Lower lobe of right lung (tissue), 2 donors: ENCODE measurements around the gene POMP. TPM values are rescaled to one million over a fixed set of nuclear protein-coding genes. Genes with fewer than 3 reads are reported as not detected.

Experiments
- ATAC-seq, 2 donors: fragments of 200-7000 bp; cut with Tn5 transposase; one replicate each; pipeline ENCODE4 v1.9.1; 2020 to 2022; ENCODE audit warnings: mild to moderate bottlenecking in 2 of 2, moderate library complexity in 2 of 2
- DNase-seq: peaks from one replicate; pipeline ENCODE4 v3.0.0-alpha.2; 2020
- H3K27ac ChIP-seq: fragments of 200-600 bp; one replicate; pipeline ENCODE4 v1.8.0; 2022
- H3K27me3 ChIP-seq: fragments of 200-600 bp; one replicate; pipeline ENCODE4 v1.8.0; 2022; ENCODE audit warnings: low read depth
- H3K36me3 ChIP-seq: fragments of 200-600 bp; one replicate; pipeline ENCODE4 v1.8.0; 2022; ENCODE audit warnings: mild to moderate bottlenecking
- H3K4me1 ChIP-seq: fragments of 200-600 bp; one replicate; pipeline ENCODE4 v1.8.0; 2022
- H3K4me3 ChIP-seq: fragments of 200-600 bp; one replicate; pipeline ENCODE4 v1.8.0; 2022; ENCODE audit warnings: mild to moderate bottlenecking
- H3K9me3 ChIP-seq: fragments of 200-600 bp; one replicate; pipeline ENCODE4 v1.8.0; 2022
- CTCF ChIP-seq: fragments of 200-600 bp; IDR thresholded peaks from one replicate; pipeline ENCODE4 v1.8.0; 2022; ENCODE audit warnings: antibody characterized with exemption, mild to moderate bottlenecking
- intact Hi-C: fragments of 100-400 bp; cut with DNase I; formaldehyde crosslinking; loops from one replicate; pipeline ENCODE4 v1.11.0; 2022
- total RNA-seq: library from RNA; stranded (reverse); fragmentation: NEBNext Ultra II Directional; extraction: Animal tissue kit (Norgen Biotek cat#: 25700); gene quantifications from one replicate; pipeline ENCODE4 v1.2.1, GENCODE V29; 2021
- donor health status: DM: no; HTN: yes; CAD: no; lungs with severe emphysema.

The POMP gene
- total RNA-seq, 1 donor from 2014 or later: 58.7 TPM

DNA sequence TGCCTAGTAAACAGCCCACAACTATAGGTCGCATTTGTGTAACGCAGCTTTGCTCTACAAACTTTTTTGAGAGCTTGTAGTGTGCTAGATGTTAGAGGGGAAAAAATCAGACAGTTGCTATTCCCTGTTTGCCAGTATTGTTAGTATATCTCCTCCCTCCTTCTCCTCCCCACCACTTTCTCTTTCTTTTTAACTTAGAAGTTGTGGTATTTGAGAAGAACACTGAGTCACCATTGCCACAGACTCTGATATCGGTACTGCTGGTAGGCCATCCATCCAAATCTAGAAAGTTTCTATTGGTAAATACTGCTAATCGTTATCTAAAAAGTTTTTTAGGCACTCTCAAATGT, 666 bp downstream of the POMP start:
- no peaks in the 10 kb centered on the region for H3K9me3 ChIP-seq
- no peaks in the 10 kb centered on the region for H3K27me3 ChIP-seq
- H3K4me1 ChIP-seq: peaks cover 53% of the 10 kb centered on the region
- peak; percentile 16 to 57 for ATAC-seq
- H3K27ac ChIP-seq: peak overlapping the region; percentile 93
- peak overlapping the region; percentile 87 for H3K4me3 ChIP-seq
- no peak for DNase-seq
- TF ChIP-seq CTCF: no peak
- intact Hi-C loops: no loop called here
- peaks cover 33% of the 10 kb centered on the region for H3K36me3 ChIP-seq

DNA sequence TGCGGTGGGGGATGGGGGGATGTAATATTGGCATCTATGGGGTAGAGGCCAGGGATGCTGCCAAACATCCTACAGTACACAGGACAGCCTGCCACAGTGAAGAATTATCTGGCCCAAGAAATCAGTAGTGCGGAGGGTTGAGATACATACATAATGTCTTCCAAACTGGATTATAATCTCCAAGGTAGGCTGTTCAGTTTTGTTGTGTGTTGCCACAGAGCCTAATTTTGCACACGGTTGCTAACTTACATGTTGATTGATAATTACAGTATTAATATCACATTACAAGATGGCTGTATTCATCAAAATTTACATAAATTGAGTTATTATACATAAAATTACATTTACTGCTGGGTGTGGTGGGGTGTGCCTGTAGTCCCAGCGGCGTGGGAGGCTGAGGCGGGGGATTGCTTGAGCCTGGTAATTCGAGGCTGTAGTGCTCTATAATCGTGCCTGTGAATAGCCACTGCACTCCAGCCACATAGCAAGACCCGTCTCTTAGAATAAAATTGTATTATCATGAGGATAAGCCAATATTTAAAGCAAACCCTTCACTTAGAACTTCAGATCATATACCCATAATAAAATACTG, 8.1 kb downstream of the POMP start:
- ATAC-seq (no peak), DNase-seq (no peak)
- Histone ChIP-seq H3K36me3 (peaks cover 100% of the 10 kb centered on the region), H3K27ac (no peak overlapping the region), H3K27me3 (no peaks in the 10 kb centered on the region), H3K4me3 (no peak overlapping the region), H3K4me1 (peaks cover 6% of the 10 kb centered on the region), H3K9me3 (no peaks in the 10 kb centered on the region)
- TF ChIP-seq CTCF: no peak
- intact Hi-C loops: no loop called here

- Histone ChIP-seq H3K4me1 (no peaks in the 10 kb centered on the region), H3K9me3 (no peaks in the 10 kb centered on the region), H3K27ac (no peak overlapping the region), H3K4me3 (no peak overlapping the region), H3K36me3 (peaks cover 100% of the 10 kb centered on the region), H3K27me3 (no peaks in the 10 kb centered on the region)
- ATAC-seq: no peak
- intact Hi-C loops: no loop called here
- no peak for DNase-seq
- TF ChIP-seq CTCF: no peak
These were observed 12.3 kb downstream of the POMP start for GRCh38 chr13:28671126-28671792.

DNA sequence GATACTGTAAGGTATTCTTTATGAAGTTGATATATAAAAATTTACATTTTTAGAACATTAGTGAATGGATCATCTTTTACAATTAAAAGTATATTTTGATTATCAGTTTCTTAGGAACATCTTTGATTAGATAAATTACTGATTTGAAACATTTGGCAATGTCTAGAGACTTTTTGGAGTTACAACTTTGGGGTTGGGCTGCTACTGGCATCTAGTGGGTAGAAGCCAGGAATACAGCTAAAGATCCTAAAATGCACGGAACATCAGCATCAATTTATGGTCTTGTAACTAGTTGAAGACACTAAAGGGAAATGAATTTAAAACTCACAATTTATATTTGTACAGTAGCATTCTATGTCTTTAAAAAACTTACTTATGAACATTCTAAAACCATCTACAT, 19.9 kb downstream of the POMP start:
- intact Hi-C loops: no loop called here
- no peak for DNase-seq
- no peak for TF ChIP-seq CTCF
- H3K36me3 ChIP-seq: peaks cover 64% of the 10 kb centered on the region
- no peaks in the 10 kb centered on the region for H3K27me3 ChIP-seq
- no peak for ATAC-seq
- no peak overlapping the region for H3K4me3 ChIP-seq
- no peak overlapping the region for H3K27ac ChIP-seq
- H3K9me3 ChIP-seq: no peaks in the 10 kb centered on the region
- H3K4me1 ChIP-seq: no peaks in the 10 kb centered on the region

- intact Hi-C loops: no loop called here
- H3K27ac ChIP-seq: no peak overlapping the region
- H3K27me3 ChIP-seq: no peaks in the 10 kb centered on the region
- no peak overlapping the region for H3K4me3 ChIP-seq
- TF ChIP-seq CTCF: no peak
- peak in 1 of 2 donors; percentile 35 for ATAC-seq
- peaks cover 56% of the 10 kb centered on the region for H3K36me3 ChIP-seq
- no peak for DNase-seq
- no peaks in the 10 kb centered on the region for H3K9me3 ChIP-seq
- no peaks in the 10 kb centered on the region for H3K4me1 ChIP-seq
These were observed 20.7 kb downstream of the POMP start for GRCh38 chr13:28679628-28680027.
